H1 (cell line): ENCODE measurements around the gene ADSS1. TPM values are rescaled to one million over a fixed set of nuclear protein-coding genes. Genes with fewer than 3 reads are reported as not detected.
"Not testable (repeated sequence)": the region's sequence is repeated elsewhere in the genome, so short reads cannot be mapped to it uniquely, and the experiment has no call there.

Source experiments
- CTCF ChIA-PET: fragments of 300-600 bp; sonication (Branson Sonifier 250); formaldehyde crosslinking; loops from one replicate; lab custom pipeline; 2021; ENCODE audit not compliant: partially characterized antibody; lab: Charles Lee
- POLR2A ChIA-PET: fragments of 300-600 bp; sonication (Branson Sonifier 250); formaldehyde crosslinking; loops from one replicate; lab custom pipeline; 2021; ENCODE audit warnings: inconsistent platforms; ENCODE audit not compliant: partially characterized antibody; lab: Charles Lee
- DNase-seq, 2 experiments: peaks; one replicate each; pipeline versions ENCODE4 v3.0.0 to v3.0.0-alpha.2; 2010 to 2022; ENCODE audit warnings: low spot score in 2 of 2, low read depth in 1 of 2, mixed read lengths in 1 of 2
- FAIRE-seq: peaks from 2 replicates; lab custom pipeline; 2011; peaks lifted over from hg19 to GRCh38; lab: Jason Lieb, UNC
- H2AFZ ChIP-seq: 2 replicates; pipeline ENCODE4 v1.8.1; 2012; ENCODE audit warnings: low read length, inconsistent platforms
- H2AK5ac ChIP-seq: 2 replicates; pipeline ENCODE4 v1.6.1; 2013; ENCODE audit warnings: low read depth, low read length
- H2BK120ac ChIP-seq: replicated peaks from 2 replicates; pipeline ENCODE3; 2013; ENCODE audit warnings: low read depth, low read length, inconsistent platforms
- H2BK12ac ChIP-seq: 2 replicates; pipeline ENCODE4 v1.6.1; 2013; ENCODE audit warnings: low read depth, low read length
- H2BK15ac ChIP-seq: 2 replicates; pipeline ENCODE4 v1.6.1; 2013; ENCODE audit warnings: low read length
- H2BK20ac ChIP-seq: 2 replicates; pipeline ENCODE4 v1.6.1; 2013; ENCODE audit warnings: low read length
- H2BK5ac ChIP-seq: 2 replicates; pipeline ENCODE4 v1.6.1; 2013; ENCODE audit warnings: low read depth, low read length
- H3K14ac ChIP-seq: 2 replicates; pipeline ENCODE4 v1.6.1; 2013; ENCODE audit warnings: inconsistent platforms; ENCODE audit not compliant: insufficient read length
- H3K18ac ChIP-seq: 2 replicates; pipeline ENCODE4 v1.6.1; 2013; ENCODE audit warnings: low read length; ENCODE audit errors: extremely low read depth
- H3K23ac ChIP-seq: 2 replicates; pipeline ENCODE4 v1.6.1; 2013; ENCODE audit warnings: inconsistent platforms; ENCODE audit not compliant: insufficient read length
- H3K23me2 ChIP-seq: 2 replicates; pipeline ENCODE4 v1.6.1; 2013; ENCODE audit warnings: low read depth, low read length
- H3K27ac ChIP-seq: 2 replicates; pipeline ENCODE4 v1.6.1; 2011; ENCODE audit warnings: low read depth, low read length, inconsistent platforms
- H3K27me3 ChIP-seq, 4 experiments: replicated peaks in 1 of 4; 1 replicate in 1 of 4; 2 replicates in 3 of 4; pipeline versions ENCODE4 v1.6.1 to v1.8.1; 2011 to 2013; ENCODE audit warnings: low read length in 3 of 4, mild to moderate bottlenecking in 3 of 4, inconsistent platforms in 2 of 4, mixed read lengths in 2 of 4, moderate library complexity in 1 of 4; ENCODE audit not compliant: control insufficient read depth in 3 of 4, insufficient read depth in 3 of 4; ENCODE audit errors: extremely low read depth in 1 of 4
- H3K36me3 ChIP-seq, 4 experiments: 2 replicates each; pipeline versions ENCODE4 v1.6.1 to v1.8.1; 2011 to 2013; ENCODE audit warnings: mild to moderate bottlenecking in 4 of 4, low read length in 3 of 4, moderate library complexity in 2 of 4, control low read depth in 1 of 4, inconsistent platforms in 1 of 4; ENCODE audit not compliant: insufficient read depth in 4 of 4, control insufficient read depth in 2 of 4
- H3K4ac ChIP-seq: replicated peaks from 2 replicates; pipeline ENCODE3; 2013; ENCODE audit warnings: low read length, low read depth, mixed read lengths, inconsistent platforms; ENCODE audit not compliant: insufficient read length
- H3K4me1 ChIP-seq, 4 experiments: replicated peaks in 1 of 4; 1 replicate in 1 of 4; 2 replicates in 3 of 4; pipeline versions ENCODE4 v1.6.1 to v1.8.1; 2011 to 2013; ENCODE audit warnings: low read length in 3 of 4, inconsistent platforms in 2 of 4, mixed read lengths in 1 of 4; ENCODE audit not compliant: insufficient read depth in 4 of 4, control insufficient read depth in 3 of 4
- H3K4me2 ChIP-seq, 2 experiments: 2 replicates each; pipeline versions ENCODE4 v1.6.1 to v1.8.1; 2011 to 2013; ENCODE audit warnings: low read depth in 2 of 2, low read length in 2 of 2, control low read depth in 1 of 2, inconsistent platforms in 1 of 2, mild to moderate bottlenecking in 1 of 2; ENCODE audit not compliant: insufficient read depth in 1 of 2
- H3K4me3 ChIP-seq, 4 experiments: fragments of 200-600, 300-600 bp in 1 of 4; sonication (generic), shearing (Covaris generic), sonication (Bioruptor Twin) in 1 of 4; 2 replicates each; pipeline versions ENCODE4 v1.5.1 to v1.8.1; 2011 to 2016; ENCODE audit warnings: low read length in 4 of 4, low read depth in 3 of 4, control low read depth in 2 of 4, inconsistent platforms in 2 of 4, mild to moderate bottlenecking in 2 of 4, mixed read lengths in 1 of 4, moderate library complexity in 1 of 4; ENCODE audit not compliant: insufficient read depth in 2 of 4; ENCODE audit errors: extremely low read depth in 1 of 4
- H3K56ac ChIP-seq: replicated peaks from 2 replicates; pipeline ENCODE3; 2013; ENCODE audit warnings: low read depth, mild to moderate bottlenecking, mixed read lengths, low read length, inconsistent platforms; ENCODE audit not compliant: insufficient read length
- H3K79me1 ChIP-seq: 2 replicates; pipeline ENCODE4 v1.6.1; 2013; ENCODE audit warnings: low read depth, low read length, control low read depth
- H3K79me2 ChIP-seq, 2 experiments: 2 replicates each; pipeline versions ENCODE4 v1.6.1 to v1.8.1; 2012 to 2013; ENCODE audit warnings: low read length in 2 of 2, mild to moderate bottlenecking in 2 of 2, inconsistent platforms in 1 of 2; ENCODE audit not compliant: insufficient read depth in 2 of 2, control insufficient read depth in 1 of 2
- H3K9ac ChIP-seq, 4 experiments: replicated peaks in 1 of 4; 1 replicate in 1 of 4; 2 replicates in 3 of 4; pipeline versions ENCODE4 v1.6.1 to v1.8.1; 2011 to 2013; ENCODE audit warnings: low read depth in 3 of 4, low read length in 3 of 4, control low read depth in 2 of 4, mild to moderate bottlenecking in 2 of 4, moderate library complexity in 2 of 4, inconsistent platforms in 1 of 4; ENCODE audit errors: extremely low read depth in 1 of 4
- H3K9me3 ChIP-seq, 2 experiments: 2 replicates each; pipeline versions ENCODE4 v1.6.1 to v1.8.1; 2012 to 2013; ENCODE audit warnings: mild to moderate bottlenecking in 2 of 2, moderate library complexity in 2 of 2, control low read depth in 1 of 2, inconsistent platforms in 1 of 2, low read depth in 1 of 2, low read length in 1 of 2, mixed read lengths in 1 of 2; ENCODE audit not compliant: insufficient read depth in 2 of 2
- H4K20me1 ChIP-seq, 2 experiments: replicated peaks in 1 of 2; 2 replicates each; pipeline versions ENCODE3 to v1.8.1; 2011 to 2013; ENCODE audit warnings: inconsistent platforms in 2 of 2, low read length in 2 of 2, mild to moderate bottlenecking in 1 of 2; ENCODE audit not compliant: insufficient read depth in 2 of 2, control insufficient read depth in 1 of 2
- H4K5ac ChIP-seq: 2 replicates; pipeline ENCODE4 v1.6.1; 2013; ENCODE audit warnings: low read length, low read depth, mixed read lengths, inconsistent platforms; ENCODE audit not compliant: insufficient read length
- H4K8ac ChIP-seq: 2 replicates; pipeline ENCODE4 v1.8.0; 2013; ENCODE audit warnings: mild to moderate bottlenecking, moderate library complexity, low read length, inconsistent platforms; ENCODE audit not compliant: insufficient read depth; ENCODE audit errors: extremely low read depth
- H4K91ac ChIP-seq: replicated peaks from 2 replicates; pipeline ENCODE3; 2013; ENCODE audit warnings: low read length, mixed read lengths, inconsistent platforms; ENCODE audit not compliant: insufficient read length
- CHD2 ChIP-seq: IDR thresholded peaks from 2 replicates; pipeline ENCODE4 v1.6.1; 2012; ENCODE audit warnings: low read length, improper control_type of control experiment
- HDAC2 ChIP-seq, 2 experiments: fragments of 300-600 bp in 1 of 2; sonication (generic) in 1 of 2; IDR thresholded peaks; 2 replicates each; pipeline ENCODE4 v1.6.1; 2011 to 2012; ENCODE audit warnings: low read depth in 2 of 2, low read length in 2 of 2, mild to moderate bottlenecking in 2 of 2, moderate library complexity in 2 of 2, borderline replicate concordance in 1 of 2, inconsistent platforms in 1 of 2
- SP2 ChIP-seq: IDR thresholded peaks from 2 replicates; pipeline ENCODE4 v1.6.1; 2012; ENCODE audit warnings: mild to moderate bottlenecking, low read length, inconsistent platforms
- WGBS, 2 experiments: shearing (Covaris generic) in 1 of 2; methylation state at CpG; one replicate each; pipeline versions ENCODE4 v1.1.6 to v1.1.7; 2013 to 2015; ENCODE audit warnings: low lambda C conversion rate in 2 of 2, mixed read lengths in 2 of 2, inconsistent platforms in 1 of 2, low coverage in 1 of 2, missing lambda C conversion rate in 1 of 2; ENCODE audit not compliant: insufficient replicate concordance in 2 of 2, insufficient coverage in 1 of 2, insufficient read length in 1 of 2; ENCODE audit errors: extremely low coverage in 1 of 2, missing lambda C conversion rate in 1 of 2; 5-methylcytosine and 5-hydroxymethylcytosine counted together
- polyA plus RNA-seq, 7 experiments: library from polyadenylated mRNA; depleted of rRNA in 3 of 7; stranded (reverse) in 5 of 7; unstranded in 2 of 7; fragments of >200 nt in 5 of 7; fragments of 200-250 nt in 2 of 7; gene quantifications; 1 replicate in 5 of 7; 2 replicates in 1 of 7; 4 replicates in 1 of 7; pipeline versions ENCODE4 v1.2.1 to v1.2.3, GENCODE V29; 2011 to 2013; ENCODE audit warnings: missing spikeins in 2 of 7, mixed read lengths in 2 of 7
- total RNA-seq: library from RNA; stranded (reverse); fragmentation: NEBNext Ultra II Directional; extraction: Animal tissue kit (Norgen Biotek cat#: 25700); gene quantifications from 2 replicates; pipeline ENCODE4 v1.2.1, GENCODE V29; 2021
- TF ChIP-seq, protein P1 (sequence below): IDR thresholded peaks from 2 replicates; pipeline ENCODE4 v1.6.1; 2011; ENCODE audit warnings: low read length, improper control_type of control experiment
- TF ChIP-seq, protein P2 (sequence below), 3 experiments: IDR thresholded peaks; 1 replicate in 2 of 3; 2 replicates in 1 of 3; pipeline versions ENCODE4 v1.5.1 to v1.6.1; 2011; ENCODE audit warnings: low read length in 3 of 3, mild to moderate bottlenecking in 3 of 3, inconsistent platforms in 2 of 3, low read depth in 1 of 3, moderate library complexity in 1 of 3; ENCODE audit not compliant: insufficient read depth in 1 of 3; ENCODE audit errors: control extremely low read depth in 1 of 3

ADSS1 gene
- total and polyA plus RNA-seq, 2 of the 8 experiments (the other 6 are each of a cell fraction or from before 2014, with no cell fraction given) = 7.1 to 7.9 TPM

DNA sequence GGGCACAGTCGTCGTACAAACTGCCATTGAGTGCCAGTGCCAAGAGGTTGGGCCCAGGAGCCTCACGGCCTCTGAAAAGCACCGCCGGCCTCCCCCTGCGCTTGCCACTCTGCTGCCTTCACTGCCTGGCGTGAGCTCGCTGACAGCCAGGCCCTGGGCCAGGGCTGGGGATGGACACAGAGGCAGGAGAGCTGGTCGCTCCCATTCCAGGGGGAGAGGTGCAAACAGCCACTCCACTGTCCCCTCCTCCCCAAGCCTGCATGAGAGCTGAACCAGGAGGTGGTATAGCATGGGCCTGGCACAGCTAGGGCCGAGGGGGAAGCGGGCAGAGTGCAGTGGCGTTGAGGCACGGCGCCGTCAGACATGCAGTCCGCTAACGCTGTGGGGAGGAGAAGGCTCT is 4.6 kb downstream of the ADSS1 start (continued):
- no peak for TF ChIP-seq HDAC2 (IDR thresholded peaks at IDR 0.05; ENCODE audit: borderline replicate concordance in 1 of 2, low read depth in 2 of 2, low read length in 2 of 2)
- TF ChIP-seq, protein P1, sequence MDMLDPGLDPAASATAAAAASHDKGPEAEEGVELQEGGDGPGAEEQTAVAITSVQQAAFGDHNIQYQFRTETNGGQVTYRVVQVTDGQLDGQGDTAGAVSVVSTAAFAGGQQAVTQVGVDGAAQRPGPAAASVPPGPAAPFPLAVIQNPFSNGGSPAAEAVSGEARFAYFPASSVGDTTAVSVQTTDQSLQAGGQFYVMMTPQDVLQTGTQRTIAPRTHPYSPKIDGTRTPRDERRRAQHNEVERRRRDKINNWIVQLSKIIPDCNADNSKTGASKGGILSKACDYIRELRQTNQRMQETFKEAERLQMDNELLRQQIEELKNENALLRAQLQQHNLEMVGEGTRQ = no peak
- TF ChIP-seq SP2 = no peak
- TF ChIP-seq CHD2 = no peak
- TF ChIP-seq, protein P2, sequence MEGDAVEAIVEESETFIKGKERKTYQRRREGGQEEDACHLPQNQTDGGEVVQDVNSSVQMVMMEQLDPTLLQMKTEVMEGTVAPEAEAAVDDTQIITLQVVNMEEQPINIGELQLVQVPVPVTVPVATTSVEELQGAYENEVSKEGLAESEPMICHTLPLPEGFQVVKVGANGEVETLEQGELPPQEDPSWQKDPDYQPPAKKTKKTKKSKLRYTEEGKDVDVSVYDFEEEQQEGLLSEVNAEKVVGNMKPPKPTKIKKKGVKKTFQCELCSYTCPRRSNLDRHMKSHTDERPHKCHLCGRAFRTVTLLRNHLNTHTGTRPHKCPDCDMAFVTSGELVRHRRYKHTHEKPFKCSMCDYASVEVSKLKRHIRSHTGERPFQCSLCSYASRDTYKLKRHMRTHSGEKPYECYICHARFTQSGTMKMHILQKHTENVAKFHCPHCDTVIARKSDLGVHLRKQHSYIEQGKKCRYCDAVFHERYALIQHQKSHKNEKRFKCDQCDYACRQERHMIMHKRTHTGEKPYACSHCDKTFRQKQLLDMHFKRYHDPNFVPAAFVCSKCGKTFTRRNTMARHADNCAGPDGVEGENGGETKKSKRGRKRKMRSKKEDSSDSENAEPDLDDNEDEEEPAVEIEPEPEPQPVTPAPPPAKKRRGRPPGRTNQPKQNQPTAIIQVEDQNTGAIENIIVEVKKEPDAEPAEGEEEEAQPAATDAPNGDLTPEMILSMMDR (IDR thresholded peaks at IDR 0.05; ENCODE audit: control extremely low read depth in 1 of 3, insufficient read depth in 1 of 3, low read depth in 1 of 3, low read length in 3 of 3) = no peak

DNA sequence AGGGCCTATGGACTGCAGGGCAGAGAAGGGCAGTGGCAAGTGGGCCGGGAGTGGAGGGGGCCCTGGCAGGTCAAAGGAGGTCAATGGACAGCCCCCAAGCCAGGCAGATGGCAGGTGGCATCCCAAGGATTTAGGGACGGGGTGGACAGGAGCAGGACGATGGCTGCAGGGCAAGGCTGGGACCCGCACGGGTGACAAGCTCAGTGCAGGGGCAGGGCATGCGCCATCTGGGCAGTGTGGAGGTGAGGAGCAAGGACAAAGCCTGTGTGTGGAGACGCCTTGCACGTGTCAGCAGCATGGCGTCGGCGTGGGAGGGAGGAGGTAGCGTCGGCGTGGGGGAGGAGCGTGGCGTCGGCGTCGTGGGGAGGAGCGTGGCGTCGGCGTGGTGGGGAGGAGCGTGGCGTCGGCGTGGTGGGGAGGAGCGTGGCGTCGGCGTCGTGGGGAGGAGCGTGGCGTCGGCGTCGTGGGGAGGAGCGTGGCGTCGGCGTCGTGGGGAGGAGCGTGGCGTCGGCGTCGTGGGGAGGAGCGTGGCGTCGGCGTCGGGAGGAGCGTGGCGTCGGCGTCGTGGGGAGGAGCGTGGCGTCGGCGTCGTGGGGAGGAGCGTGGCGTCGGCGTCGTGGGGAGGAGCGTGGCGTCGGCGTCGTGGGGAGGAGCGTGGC is 5.3 kb downstream of the ADSS1 start:
- not testable (repeated sequence) for H3K36me3 ChIP-seq, H2BK20ac ChIP-seq, H3K79me1 ChIP-seq, H2BK15ac ChIP-seq, H3K4me3 ChIP-seq, H3K14ac ChIP-seq, H4K91ac ChIP-seq, H3K27me3 ChIP-seq, H4K8ac ChIP-seq, H2BK120ac ChIP-seq, H2AK5ac ChIP-seq, H4K5ac ChIP-seq, H3K9me3 ChIP-seq, H3K27ac ChIP-seq, H2AFZ ChIP-seq, H2BK12ac ChIP-seq, H3K18ac ChIP-seq, H3K4ac ChIP-seq, FAIRE-seq, H3K23ac ChIP-seq, H3K9ac ChIP-seq, H3K23me2 ChIP-seq, H3K4me2 ChIP-seq, DNase-seq, H3K79me2 ChIP-seq, H3K56ac ChIP-seq, H4K20me1 ChIP-seq, H2BK5ac ChIP-seq
- ChIA-PET CTCF (interaction anchor here (0.6 to 1.5 kb wide), 7 partner anchors 9 to 71 kb away, joined by 3 to 7 read pairs (median 3); no protein-coding TSS in a partner anchor), POLR2A (interaction anchor here (0.7 kb wide), 1 partner anchor 25 kb away, joined by 3 read pairs; no protein-coding TSS in a partner anchor)
- 92% methylated on average over 18 of the region's 73 CpGs; no CpG with 5 or more reads in 1 of the 2 experiments for WGBS, 2 experiments
- H3K4me1 ChIP-seq = peaks cover 0 to 12% (median 8%) of the 10 kb centered on the region in 4 experiments; a peak in 6 of 7 replicates
